ENCODE results near the gene ANKRD10.

DNA sequence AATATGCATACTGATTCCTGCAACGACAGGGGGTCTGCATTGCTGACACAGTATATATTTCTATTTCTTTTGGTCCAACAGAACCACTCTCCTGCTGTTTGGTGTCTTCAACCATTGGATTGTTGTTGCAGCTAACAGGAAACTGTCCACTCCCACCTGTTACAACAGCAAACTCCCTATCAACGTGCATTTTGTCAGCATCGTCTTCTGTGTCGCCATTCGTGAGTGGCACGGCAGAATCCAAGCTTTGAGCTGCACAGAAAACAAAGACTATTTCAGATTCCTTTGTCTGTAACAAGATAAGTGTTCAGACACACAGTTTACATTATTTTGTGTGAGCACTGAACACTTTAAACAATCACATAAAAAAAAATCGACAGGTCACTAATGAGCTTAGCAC, 31.3 kb downstream of the ANKRD10 start:
- TF ChIP-seq, protein P1, sequence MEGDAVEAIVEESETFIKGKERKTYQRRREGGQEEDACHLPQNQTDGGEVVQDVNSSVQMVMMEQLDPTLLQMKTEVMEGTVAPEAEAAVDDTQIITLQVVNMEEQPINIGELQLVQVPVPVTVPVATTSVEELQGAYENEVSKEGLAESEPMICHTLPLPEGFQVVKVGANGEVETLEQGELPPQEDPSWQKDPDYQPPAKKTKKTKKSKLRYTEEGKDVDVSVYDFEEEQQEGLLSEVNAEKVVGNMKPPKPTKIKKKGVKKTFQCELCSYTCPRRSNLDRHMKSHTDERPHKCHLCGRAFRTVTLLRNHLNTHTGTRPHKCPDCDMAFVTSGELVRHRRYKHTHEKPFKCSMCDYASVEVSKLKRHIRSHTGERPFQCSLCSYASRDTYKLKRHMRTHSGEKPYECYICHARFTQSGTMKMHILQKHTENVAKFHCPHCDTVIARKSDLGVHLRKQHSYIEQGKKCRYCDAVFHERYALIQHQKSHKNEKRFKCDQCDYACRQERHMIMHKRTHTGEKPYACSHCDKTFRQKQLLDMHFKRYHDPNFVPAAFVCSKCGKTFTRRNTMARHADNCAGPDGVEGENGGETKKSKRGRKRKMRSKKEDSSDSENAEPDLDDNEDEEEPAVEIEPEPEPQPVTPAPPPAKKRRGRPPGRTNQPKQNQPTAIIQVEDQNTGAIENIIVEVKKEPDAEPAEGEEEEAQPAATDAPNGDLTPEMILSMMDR (IDR thresholded peaks at IDR 0.05; ENCODE audit: low read depth, low read length, poor library complexity, severe bottlenecking): no peak
- TF ChIP-seq EZH2phosphoT487 (IDR thresholded peaks at IDR 0.05; ENCODE audit: borderline replicate concordance, low read length): no peak
